ENCODE results near the gene PKP2.
"Not testable (repeated sequence)": the region's sequence is repeated elsewhere in the genome, so short reads cannot be mapped to it uniquely, and the experiment has no call there.

PKP2 gene

GRCh38 chr12:32895688-32896431 is 717 bp downstream of the PKP2 start:
- DNase-seq (ENCODE audit: low read depth): no peak

GRCh38 chr12:32894566-32894965 is 2.0 kb downstream of the PKP2 start:
- no peak for DNase-seq (ENCODE audit: low read depth)

GRCh38 chr12:32893458-32893857 is 3.1 kb downstream of the PKP2 start:
- no peak for DNase-seq (ENCODE audit: low read depth)

GRCh38 chr12:32893043-32893442 is 3.5 kb downstream of the PKP2 start:
- no peak for DNase-seq (ENCODE audit: low read depth)

- DNase-seq (ENCODE audit: low read depth): not testable (repeated sequence)
These were observed 4.2 kb downstream of the PKP2 start for GRCh38 chr12:32892369-32892768.

- no peak for DNase-seq (ENCODE audit: low read depth)
These were observed 4.6 kb downstream of the PKP2 start for GRCh38 chr12:32891956-32892355.

- DNase-seq (ENCODE audit: low read depth): no peak
These were observed 5.1 kb downstream of the PKP2 start for GRCh38 chr12:32891526-32891925.

- no peak for DNase-seq (ENCODE audit: low read depth)
These were observed 7.4 kb downstream of the PKP2 start for GRCh38 chr12:32889011-32889760.

GRCh38 chr12:32887058-32887457 is 9.5 kb downstream of the PKP2 start:
- DNase-seq (ENCODE audit: low read depth): no peak

- DNase-seq (ENCODE audit: low read depth): no peak
These were observed 10.7 kb downstream of the PKP2 start for GRCh38 chr12:32885831-32886230.

- DNase-seq (ENCODE audit: low read depth): no peak
These were observed 11.6 kb downstream of the PKP2 start for GRCh38 chr12:32884962-32885361.

- DNase-seq (ENCODE audit: low read depth): no peak
These were observed 14.9 kb downstream of the PKP2 start for GRCh38 chr12:32881702-32882101.

- no peak for DNase-seq (ENCODE audit: low read depth)
These were observed 15.5 kb downstream of the PKP2 start for GRCh38 chr12:32881107-32881506.

GRCh38 chr12:32879066-32879465 is 17.5 kb downstream of the PKP2 start:
- not testable (repeated sequence) for DNase-seq (ENCODE audit: low read depth)

GRCh38 chr12:32877601-32878459 is 18.7 kb downstream of the PKP2 start:
- no peak for DNase-seq (ENCODE audit: low read depth)

GRCh38 chr12:32876004-32876403 is 20.6 kb downstream of the PKP2 start:
- no peak for DNase-seq (ENCODE audit: low read depth)

GRCh38 chr12:32874975-32875374 is 21.6 kb downstream of the PKP2 start:
- DNase-seq (ENCODE audit: low read depth): no peak

- no peak for DNase-seq (ENCODE audit: low read depth)
These were observed 22.5 kb downstream of the PKP2 start for GRCh38 chr12:32874078-32874477.

GRCh38 chr12:32872416-32872815 is 24.2 kb downstream of the PKP2 start:
- DNase-seq (ENCODE audit: low read depth): not testable (repeated sequence)

GRCh38 chr12:32870716-32871115 is 25.9 kb downstream of the PKP2 start:
- DNase-seq (ENCODE audit: low read depth): no peak

GRCh38 chr12:32868885-32869284 is 27.7 kb downstream of the PKP2 start:
- no peak for DNase-seq (ENCODE audit: low read depth)

GRCh38 chr12:32864731-32865130 is 31.8 kb downstream of the PKP2 start:
- no peak for DNase-seq (ENCODE audit: low read depth)

GRCh38 chr12:32863128-32863527 is 33.4 kb downstream of the PKP2 start:
- DNase-seq (ENCODE audit: low read depth): no peak

Measured in activated T-helper 9 cell treated with anti-CD3 and anti-CD28 coated beads, Interleukin-2, amount 50 U/mL, for 16 hours (primary cell).